Gastroesophageal sphincter (tissue), 3 donors: ENCODE data around the gene LIN52.

ENCODE experiments used
- CTCF ChIP-seq, 4 experiments: fragments of 200-600 bp in 2 of 4; fragments of 450-650 bp in 2 of 4; sonication (generic) in 1 of 4; IDR thresholded peaks; one replicate each; pipeline ENCODE4 v1.5.1; 2017 to 2019; ENCODE audit warnings: antibody characterized with exemption in 4 of 4, mild to moderate bottlenecking in 2 of 4, moderate library complexity in 2 of 4
- EP300 ChIP-seq: sonication (generic); formaldehyde crosslinking; IDR thresholded peaks from one replicate; pipeline ENCODE4 v1.6.1; 2017; ENCODE audit warnings: antibody characterized with exemption, mild to moderate bottlenecking
- POLR2A ChIP-seq, 2 donors: fragments of 450-650 bp; IDR thresholded peaks; one replicate each; pipeline ENCODE4 v1.6.1; 2017; ENCODE audit warnings: antibody characterized with exemption in 2 of 2, mild to moderate bottlenecking in 2 of 2, moderate library complexity in 1 of 2
- POLR2AphosphoS5 ChIP-seq: sonication (generic); formaldehyde crosslinking; IDR thresholded peaks from one replicate; pipeline ENCODE4 v1.6.1; 2017; ENCODE audit warnings: antibody characterized with exemption

DNA sequence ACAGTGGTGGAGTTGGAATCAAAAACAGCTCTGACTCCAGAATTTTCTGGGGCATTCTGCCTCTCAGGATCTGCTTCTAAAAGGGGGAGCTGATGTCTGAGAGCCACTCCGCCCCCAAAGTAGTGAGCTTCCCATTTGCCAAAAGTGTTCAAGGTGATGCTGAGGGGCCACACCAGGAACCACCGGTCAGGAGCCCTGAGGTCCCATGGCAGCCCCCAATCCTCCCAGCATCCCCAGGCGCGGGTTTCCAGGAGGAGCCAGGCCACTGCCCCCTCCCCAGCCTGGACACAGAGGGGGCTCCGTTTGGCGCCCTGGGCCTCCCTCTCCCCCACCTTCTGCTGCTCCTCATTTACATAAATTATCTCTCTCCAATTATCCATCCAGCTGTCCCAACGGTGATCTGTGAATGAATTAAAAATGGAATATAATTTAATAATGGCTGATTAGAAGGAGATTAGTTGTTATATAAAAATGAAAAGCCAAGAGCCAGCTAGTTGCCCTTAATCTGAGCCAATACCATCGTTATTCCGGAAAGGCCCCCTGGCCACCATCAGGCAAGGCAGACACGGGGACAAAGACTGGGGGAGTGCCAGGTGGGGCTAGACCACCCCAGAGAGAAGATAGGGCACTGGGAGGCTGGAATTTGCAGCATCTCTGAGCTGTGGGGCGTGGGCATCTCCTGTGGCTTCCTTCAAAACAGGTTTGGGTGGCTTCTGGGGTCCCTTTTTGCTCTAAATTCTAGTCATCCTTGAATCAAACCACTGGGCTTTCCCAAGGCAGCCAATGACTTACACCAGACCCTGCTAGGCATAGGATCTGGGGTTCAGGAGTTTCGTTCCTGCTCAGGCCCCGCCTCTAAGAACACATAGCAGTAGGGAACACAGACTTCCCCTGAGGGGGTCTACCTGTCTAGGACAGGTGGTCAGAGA is 134.8 kb downstream of the LIN52 start:
- TF ChIP-seq CTCF (IDR thresholded peaks at IDR 0.05) (no peak), POLR2AphosphoS5 (no peak), POLR2A (IDR thresholded peaks at IDR 0.05) (no peak), EP300 (no peak)
